ENCODE data around the gene PRSS56.

The PRSS56 gene

DNA sequence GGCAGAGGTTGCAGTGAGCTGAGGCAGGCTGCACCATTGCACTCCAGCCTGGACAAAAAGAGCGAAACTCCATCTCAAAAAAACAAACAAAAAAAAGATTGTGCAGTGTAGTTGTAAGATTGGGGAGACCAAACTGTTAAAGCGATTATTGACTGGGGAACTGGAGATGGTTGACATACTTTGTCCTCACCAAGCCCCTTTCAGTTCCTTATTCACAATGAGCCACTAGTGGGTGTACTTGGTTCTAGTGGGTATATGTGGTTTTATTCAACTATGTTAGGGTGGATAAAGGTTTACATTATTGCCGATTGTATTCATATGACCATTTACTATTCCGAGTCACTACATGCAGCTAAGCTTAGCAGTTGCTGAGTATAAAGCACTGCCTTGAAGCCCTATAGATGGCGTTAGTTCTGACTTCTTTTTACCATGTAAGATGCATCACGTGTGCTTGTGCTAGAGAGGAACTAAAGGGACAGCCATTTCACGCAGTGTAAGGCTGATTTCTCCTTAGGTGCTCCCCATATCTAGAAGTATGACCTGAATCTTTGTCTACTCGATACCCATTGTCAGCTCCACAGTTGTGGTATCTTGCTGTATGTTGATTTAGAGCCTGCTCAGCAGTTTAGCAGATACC lies 42.4 kb downstream of the PRSS56 start:
- 93% methylated on average over 7 of the region's 8 CpGs for WGBS
- no peak overlapping the region for H4K8ac ChIP-seq (ENCODE audit: low read length)

DNA sequence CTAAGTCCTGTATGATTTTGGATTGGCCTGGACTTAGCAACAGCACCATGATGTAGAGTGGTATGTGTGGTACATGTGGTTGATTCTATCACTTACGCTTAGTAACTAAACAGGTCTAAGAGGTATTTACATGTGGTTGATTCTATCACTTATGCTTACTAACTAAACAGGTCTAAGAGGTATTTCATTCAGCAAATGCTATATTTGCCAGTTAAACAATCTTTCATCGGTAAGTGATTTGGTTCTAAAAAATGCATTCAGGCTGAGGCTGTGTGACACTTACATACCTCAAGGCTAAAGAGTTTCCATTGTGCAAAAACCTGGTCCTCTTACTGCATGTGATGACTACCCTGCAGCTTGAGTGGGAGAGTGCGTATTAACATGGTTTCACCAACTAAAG lies 43.4 kb downstream of the PRSS56 start:
- H3K79me1 ChIP-seq (replicated peaks; ENCODE audit: low read length, poor library complexity, severe bottlenecking), result peaks cover 19% of the 10 kb centered on the region
- H2BK120ac ChIP-seq (ENCODE audit: low read depth, low read length), result no peak overlapping the region
- H3K14ac ChIP-seq (ENCODE audit: low read length in 2 of 2), result no peak overlapping the region
- H3K9me3 ChIP-seq (ENCODE audit: control insufficient read depth, low read length), result no peaks in the 10 kb centered on the region
- H3K36me3 ChIP-seq (ENCODE audit: control insufficient read depth in 1 of 2, insufficient read depth in 2 of 2, low read depth in 1 of 2, low read length in 2 of 2), result peaks cover 34 to 88% of the 10 kb centered on the region in 2 experiments
- no peak overlapping the region for H2BK5ac ChIP-seq (ENCODE audit: low read depth, low read length, poor library complexity, severe bottlenecking)
- H2BK15ac ChIP-seq (ENCODE audit: low read depth, poor library complexity, severe bottlenecking), result no peak overlapping the region
- no peak overlapping the region for H2AK5ac ChIP-seq (ENCODE audit: low read length, severe bottlenecking)
- H4K8ac ChIP-seq (ENCODE audit: low read length), result no peak overlapping the region
- no peak overlapping the region for H4K91ac ChIP-seq (ENCODE audit: low read length)
- H3K4me3 ChIP-seq (ENCODE audit: insufficient read depth in 1 of 2, low read depth in 1 of 2, low read length in 2 of 2), result no peak overlapping the region
- DNase-seq, result peak; percentile 33
- no peak overlapping the region for H3K9ac ChIP-seq (ENCODE audit: low read length)
- no peak overlapping the region for H3K27ac ChIP-seq (ENCODE audit: low read length, poor library complexity, severe bottlenecking)
- H2BK12ac ChIP-seq (ENCODE audit: low read length in 2 of 2), result no peak overlapping the region
- H3K4ac ChIP-seq (ENCODE audit: low read depth in 1 of 2, low read length in 2 of 2), result no peak overlapping the region
- WGBS, result 71% methylated on average over 2 of the region's 3 CpGs
- H3K23ac ChIP-seq (ENCODE audit: low read length in 2 of 2), result no peak overlapping the region
- no peak overlapping the region for H3K18ac ChIP-seq (ENCODE audit: low read depth in 1 of 2, low read length in 2 of 2)
- H2AFZ ChIP-seq (ENCODE audit: low read depth, low read length), result no peak overlapping the region
- H3K27me3 ChIP-seq (ENCODE audit: control insufficient read depth in 1 of 2, insufficient read depth in 1 of 2, low read length in 2 of 2), result no peaks in the 10 kb centered on the region
- no peaks in the 10 kb centered on the region for H3K4me1 ChIP-seq (ENCODE audit: control insufficient read depth, insufficient read depth, low read depth, low read length)
- H3K4me2 ChIP-seq (ENCODE audit: low read length, poor library complexity, severe bottlenecking), result no peak overlapping the region

More for the DNA sequence above, 42.4 kb downstream of the PRSS56 start:
- H3K18ac ChIP-seq (ENCODE audit: low read depth in 1 of 2, low read length in 2 of 2), result no peak overlapping the region
- H3K9me3 ChIP-seq (ENCODE audit: control insufficient read depth, low read length), result no peaks in the 10 kb centered on the region
- no peaks in the 10 kb centered on the region for H3K4me1 ChIP-seq (ENCODE audit: control insufficient read depth, insufficient read depth, low read depth, low read length)
- H2AFZ ChIP-seq (ENCODE audit: low read depth, low read length), result no peak overlapping the region
- H3K36me3 ChIP-seq (ENCODE audit: control insufficient read depth in 1 of 2, insufficient read depth in 2 of 2, low read depth in 1 of 2, low read length in 2 of 2), result peaks cover 36 to 89% of the 10 kb centered on the region in 2 experiments
- H3K27me3 ChIP-seq (ENCODE audit: control insufficient read depth in 1 of 2, insufficient read depth in 1 of 2, low read length in 2 of 2), result no peaks in the 10 kb centered on the region
- no peak overlapping the region for H2BK5ac ChIP-seq (ENCODE audit: low read depth, low read length, poor library complexity, severe bottlenecking)
- no peak overlapping the region for H3K27ac ChIP-seq (ENCODE audit: low read length, poor library complexity, severe bottlenecking)
- H4K91ac ChIP-seq (ENCODE audit: low read length), result no peak overlapping the region
- H3K79me1 ChIP-seq (replicated peaks; ENCODE audit: low read length, poor library complexity, severe bottlenecking), result peaks cover 20% of the 10 kb centered on the region
- H3K4me3 ChIP-seq (ENCODE audit: insufficient read depth in 1 of 2, low read depth in 1 of 2, low read length in 2 of 2), result no peak overlapping the region
- H2BK120ac ChIP-seq (ENCODE audit: low read depth, low read length), result no peak overlapping the region
- DNase-seq, result no peak
- H3K4me2 ChIP-seq (ENCODE audit: low read length, poor library complexity, severe bottlenecking), result no peak overlapping the region
- no peak overlapping the region for H3K4ac ChIP-seq (ENCODE audit: low read depth in 1 of 2, low read length in 2 of 2)
- H2AK5ac ChIP-seq (ENCODE audit: low read length, severe bottlenecking), result no peak overlapping the region
- no peak overlapping the region for H3K23ac ChIP-seq (ENCODE audit: low read length in 2 of 2)
- H3K14ac ChIP-seq (ENCODE audit: low read length in 2 of 2), result no peak overlapping the region
- no peak overlapping the region for H2BK12ac ChIP-seq (ENCODE audit: low read length in 2 of 2)
- no peak overlapping the region for H2BK15ac ChIP-seq (ENCODE audit: low read depth, poor library complexity, severe bottlenecking)
- H3K9ac ChIP-seq (ENCODE audit: low read length), result no peak overlapping the region

DNA sequence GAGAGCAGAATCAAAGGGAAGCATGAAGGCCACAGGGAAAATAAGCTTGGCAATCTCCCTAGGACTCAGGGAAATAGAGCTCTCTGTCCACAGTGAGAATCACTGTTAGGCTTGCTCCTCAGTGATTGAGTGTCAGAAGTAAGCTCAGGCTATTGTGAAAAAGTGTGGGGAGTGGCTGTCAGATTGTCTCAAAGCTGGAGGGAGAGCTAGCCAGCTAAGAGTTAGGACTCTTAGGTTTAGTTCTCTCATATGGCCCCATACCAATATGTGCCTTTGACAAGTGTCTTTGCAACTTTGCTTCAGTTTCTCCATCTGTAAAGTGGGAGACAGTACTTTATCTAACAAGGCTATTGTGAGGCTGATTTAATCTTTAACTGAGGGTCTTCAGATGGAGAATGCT lies 47.5 kb downstream of the PRSS56 start:
- H2BK12ac ChIP-seq (ENCODE audit: low read length in 2 of 2), result no peak overlapping the region
- H3K9ac ChIP-seq (ENCODE audit: low read length), result peak overlapping the region; percentile 67
- H3K36me3 ChIP-seq (ENCODE audit: control insufficient read depth in 1 of 2, insufficient read depth in 2 of 2, low read depth in 1 of 2, low read length in 2 of 2), result peaks cover 41 to 85% of the 10 kb centered on the region in 2 experiments
- H4K91ac ChIP-seq (ENCODE audit: low read length), result no peak overlapping the region
- peaks cover 34% of the 10 kb centered on the region for H3K79me1 ChIP-seq (replicated peaks; ENCODE audit: low read length, poor library complexity, severe bottlenecking)
- no peak for DNase-seq
- no peak overlapping the region for H2BK5ac ChIP-seq (ENCODE audit: low read depth, low read length, poor library complexity, severe bottlenecking)
- H2BK15ac ChIP-seq (ENCODE audit: low read depth, poor library complexity, severe bottlenecking), result no peak overlapping the region
- H3K27ac ChIP-seq (ENCODE audit: low read length, poor library complexity, severe bottlenecking), result no peak overlapping the region
- no peak overlapping the region for H3K23ac ChIP-seq (ENCODE audit: low read length in 2 of 2)
- H3K4me1 ChIP-seq (ENCODE audit: control insufficient read depth, insufficient read depth, low read depth, low read length), result peaks cover 6% of the 10 kb centered on the region
- H3K27me3 ChIP-seq (ENCODE audit: control insufficient read depth in 1 of 2, insufficient read depth in 1 of 2, low read length in 2 of 2), result no peaks in the 10 kb centered on the region
- H3K4ac ChIP-seq (ENCODE audit: low read depth in 1 of 2, low read length in 2 of 2), result no peak overlapping the region
- H3K18ac ChIP-seq (ENCODE audit: low read depth in 1 of 2, low read length in 2 of 2), result no peak overlapping the region
- no peak overlapping the region for H3K14ac ChIP-seq (ENCODE audit: low read length in 2 of 2)
- no peaks in the 10 kb centered on the region for H3K9me3 ChIP-seq (ENCODE audit: control insufficient read depth, low read length)
- no peak overlapping the region for H3K4me3 ChIP-seq (ENCODE audit: insufficient read depth in 1 of 2, low read depth in 1 of 2, low read length in 2 of 2)
- no peak overlapping the region for H3K4me2 ChIP-seq (ENCODE audit: low read length, poor library complexity, severe bottlenecking)
- H4K8ac ChIP-seq (ENCODE audit: low read length), result no peak overlapping the region
- no peak overlapping the region for H2AK5ac ChIP-seq (ENCODE audit: low read length, severe bottlenecking)
- no peak overlapping the region for H2AFZ ChIP-seq (ENCODE audit: low read depth, low read length)
- no peak overlapping the region for H2BK120ac ChIP-seq (ENCODE audit: low read depth, low read length)

- peaks cover 41 to 85% of the 10 kb centered on the region in 2 experiments for H3K36me3 ChIP-seq (ENCODE audit: control insufficient read depth in 1 of 2, insufficient read depth in 2 of 2, low read depth in 1 of 2, low read length in 2 of 2)
- no peak overlapping the region for H4K8ac ChIP-seq (ENCODE audit: low read length)
- H3K18ac ChIP-seq (ENCODE audit: low read depth in 1 of 2, low read length in 2 of 2), result no peak overlapping the region
- peaks cover 6% of the 10 kb centered on the region for H3K4me1 ChIP-seq (ENCODE audit: control insufficient read depth, insufficient read depth, low read depth, low read length)
- no peak overlapping the region for H3K4me3 ChIP-seq (ENCODE audit: insufficient read depth in 1 of 2, low read depth in 1 of 2, low read length in 2 of 2)
- H2BK12ac ChIP-seq (ENCODE audit: low read length in 2 of 2), result no peak overlapping the region
- H2AFZ ChIP-seq (ENCODE audit: low read depth, low read length), result no peak overlapping the region
- no peak overlapping the region for H3K4me2 ChIP-seq (ENCODE audit: low read length, poor library complexity, severe bottlenecking)
- H3K9me3 ChIP-seq (ENCODE audit: control insufficient read depth, low read length), result no peaks in the 10 kb centered on the region
- H2BK5ac ChIP-seq (ENCODE audit: low read depth, low read length, poor library complexity, severe bottlenecking), result no peak overlapping the region
- H2AK5ac ChIP-seq (ENCODE audit: low read length, severe bottlenecking), result no peak overlapping the region
- H3K23ac ChIP-seq (ENCODE audit: low read length in 2 of 2), result no peak overlapping the region
- 43% methylated on average over 3 of the region's 5 CpGs for WGBS
- no peaks in the 10 kb centered on the region for H3K27me3 ChIP-seq (ENCODE audit: control insufficient read depth in 1 of 2, insufficient read depth in 1 of 2, low read length in 2 of 2)
- H3K4ac ChIP-seq (ENCODE audit: low read depth in 1 of 2, low read length in 2 of 2), result no peak overlapping the region
- H2BK15ac ChIP-seq (ENCODE audit: low read depth, poor library complexity, severe bottlenecking), result no peak overlapping the region
- H3K14ac ChIP-seq (ENCODE audit: low read length in 2 of 2), result no peak overlapping the region
- H3K27ac ChIP-seq (ENCODE audit: low read length, poor library complexity, severe bottlenecking), result no peak overlapping the region
- no peak overlapping the region for H4K91ac ChIP-seq (ENCODE audit: low read length)
- H3K9ac ChIP-seq (ENCODE audit: low read length), result peak overlapping the region; percentile 70
- peaks cover 31% of the 10 kb centered on the region for H3K79me1 ChIP-seq (replicated peaks; ENCODE audit: low read length, poor library complexity, severe bottlenecking)
- H2BK120ac ChIP-seq (ENCODE audit: low read depth, low read length), result no peak overlapping the region
- DNase-seq, result peak; percentile 84
These were observed 48.0 kb downstream of the PRSS56 start for GRCh38 chr2:232568161-232568560.
